PC-9 (cell line): Measurements from ENCODE around the gene ZKSCAN8. TPM values are rescaled to one million over a fixed set of nuclear protein-coding genes. Genes with fewer than 3 reads are reported as not detected.

Source experiments
- BruUV-seq: library from RNA; stranded (reverse); fragments of 400-500 nt; replicated peaks from 2 replicates; lab custom pipeline; 2021; lab: Mats Ljungman, UMichigan
- CTCF ChIA-PET: fragments of 300-600 bp; sonication (Branson Sonifier 250); formaldehyde crosslinking; loops from one replicate; lab custom pipeline; 2022; ENCODE audit warnings: antibody characterized with exemption; lab: Charles Lee
- POLR2A ChIA-PET: fragments of 300-600 bp; sonication (Branson Sonifier 250); formaldehyde crosslinking; loops from one replicate; lab custom pipeline; 2022; ENCODE audit warnings: antibody characterized with exemption; ENCODE audit not compliant: unreplicated experiment; lab: Charles Lee
- DNase-seq, 2 experiments: peaks; one replicate each; pipeline versions ENCODE4 v3.0.0 to v3.0.0-alpha.2; 2015 to 2022; ENCODE audit warnings: mixed read lengths in 1 of 2
- H2AFZ ChIP-seq: fragments of 200-600 bp; sonication (generic); 2 replicates; pipeline ENCODE4 v1.8.1; 2017; ENCODE audit warnings: antibody characterized with exemption
- H3F3A ChIP-seq: fragments of 200-600 bp; sonication (generic); 2 replicates; pipeline ENCODE4 v1.8.1; 2017; ENCODE audit warnings: antibody characterized with exemption, mild to moderate bottlenecking, low read depth; ENCODE audit not compliant: insufficient read depth
- H3K27ac ChIP-seq: fragments of 200-600 bp; sonication (generic); 2 replicates; pipeline ENCODE4 v1.6.1; 2016; ENCODE audit warnings: mixed run types
- H3K27me3 ChIP-seq: fragments of 200-600 bp; sonication (generic); 2 replicates; pipeline ENCODE4 v1.6.1; 2016; ENCODE audit warnings: low read depth, mixed run types; ENCODE audit not compliant: insufficient read depth
- H3K36me3 ChIP-seq: fragments of 200-600 bp; sonication (generic); 2 replicates; pipeline ENCODE4 v1.6.1; 2016; ENCODE audit warnings: low read depth, mixed run types
- H3K4me1 ChIP-seq: fragments of 200-600 bp; sonication (generic); replicated peaks from 2 replicates; pipeline ENCODE4 v1.6.1; 2016; ENCODE audit warnings: mixed run types; ENCODE audit not compliant: insufficient read depth
- H3K4me2 ChIP-seq: fragments of 200-600 bp; sonication (generic); 2 replicates; pipeline ENCODE4 v1.6.1; 2017; ENCODE audit warnings: mixed run types
- H3K4me3 ChIP-seq: fragments of 200-600 bp; sonication (generic); 2 replicates; pipeline ENCODE4 v1.6.1; 2016; ENCODE audit warnings: mixed run types
- H3K79me2 ChIP-seq: fragments of 200-600 bp; sonication (generic); 2 replicates; pipeline ENCODE4 v1.6.1; 2017; ENCODE audit warnings: low read depth, mixed run types
- H3K9me2 ChIP-seq: fragments of 200-600 bp; sonication (generic); 2 replicates; pipeline ENCODE4 v1.8.1; 2017; ENCODE audit warnings: mild to moderate bottlenecking; ENCODE audit not compliant: insufficient read depth
- H3K9me3 ChIP-seq: fragments of 200-600 bp; sonication (generic); 2 replicates; pipeline ENCODE4 v1.8.1; 2016; ENCODE audit warnings: low read depth; ENCODE audit not compliant: insufficient read depth
- H4K20me1 ChIP-seq: fragments of 200-600 bp; sonication (generic); 2 replicates; pipeline ENCODE4 v1.8.1; 2017; ENCODE audit not compliant: insufficient read depth
- CTCF ChIP-seq: fragments of 200-600 bp; sonication (generic); conservative IDR thresholded peaks from 2 replicates; pipeline ENCODE4 v1.6.1; 2017; ENCODE audit warnings: mixed run types, antibody characterized with exemption, mild to moderate bottlenecking, moderate library complexity
- EZH2 ChIP-seq: fragments of 200-600 bp; sonication (generic); IDR thresholded peaks from 2 replicates; pipeline ENCODE4 v1.8.0; 2017; ENCODE audit warnings: antibody characterized with exemption, low read depth
- intact Hi-C: fragments of 100-400 bp; cut with micrococcal nuclease; formaldehyde crosslinking; loops from one replicate; pipeline ENCODE4 v1.10.0; 2022; ENCODE audit not compliant: unreplicated experiment
- total RNA-seq: library from RNA; stranded (reverse); gene quantifications from 2 replicates; pipeline ENCODE4 v1.2.3, GENCODE V29; 2021

Gene ZKSCAN8
- total RNA-seq, 1 experiment from 2014 or later, result 31.5 TPM

- no peak overlapping the region for H3K4me2 ChIP-seq
- H3K4me1 ChIP-seq, result no peaks in the 10 kb centered on the region
- no peaks in the 10 kb centered on the region for H4K20me1 ChIP-seq
- H3K36me3 ChIP-seq, result no peaks in the 10 kb centered on the region; the same call in 1 of the 2 replicates
- no peak for TF ChIP-seq EZH2
- no peak for TF ChIP-seq CTCF
- H3F3A ChIP-seq, result no peaks in the 10 kb centered on the region
- no peaks in the 10 kb centered on the region; the same call in 1 of the 2 replicates for H3K9me3 ChIP-seq
- BruUV-seq, result no TSS peak
- POLR2A ChIA-PET, result no interaction called here
- no peak overlapping the region for H3K27ac ChIP-seq
- DNase-seq, result no peak
- intact Hi-C loops, result no loop called here
- H3K27me3 ChIP-seq, result no peaks in the 10 kb centered on the region
- H3K4me3 ChIP-seq, result no peak overlapping the region
- no peak overlapping the region for H2AFZ ChIP-seq
- H3K79me2 ChIP-seq, result no peaks in the 10 kb centered on the region
- H3K9me2 ChIP-seq, result no peaks in the 10 kb centered on the region
- CTCF ChIA-PET, result no interaction called here
Observed at GRCh38 chr6:28115799-28116198, 25.9 kb upstream of the ZKSCAN8 start.

GRCh38 chr6:28117386-28118050 lies 24.2 kb upstream of the ZKSCAN8 start:
- no peak for DNase-seq
- BruUV-seq, result no TSS peak
- TF ChIP-seq EZH2, result no peak
- TF ChIP-seq CTCF, result no peak
- no peaks in the 10 kb centered on the region for H4K20me1 ChIP-seq
- no peaks in the 10 kb centered on the region; the same call in 1 of the 2 replicates for H3K9me3 ChIP-seq
- no peak overlapping the region for H3K4me3 ChIP-seq
- H3K27me3 ChIP-seq, result no peaks in the 10 kb centered on the region
- ChIA-PET CTCF (interaction anchor here (0.6 kb wide), 1 partner anchor 14 kb away, joined by 3 read pairs; no protein-coding TSS in a partner anchor), POLR2A (interaction anchor here (0.7 kb wide), 2 partner anchors 181 to 282 kb away, joined by 3 to 8 read pairs; no protein-coding TSS in a partner anchor)
- H3K27ac ChIP-seq, result no peak overlapping the region
- H2AFZ ChIP-seq, result no peak overlapping the region
- H3K36me3 ChIP-seq, result no peaks in the 10 kb centered on the region; the same call in 1 of the 2 replicates
- no peaks in the 10 kb centered on the region for H3K79me2 ChIP-seq
- H3F3A ChIP-seq, result no peaks in the 10 kb centered on the region
- intact Hi-C loops, result no loop called here
- H3K4me1 ChIP-seq, result no peaks in the 10 kb centered on the region
- no peak overlapping the region for H3K4me2 ChIP-seq
- H3K9me2 ChIP-seq, result no peaks in the 10 kb centered on the region

GRCh38 chr6:28118217-28118616 lies 23.5 kb upstream of the ZKSCAN8 start:
- no peak overlapping the region for H3K4me3 ChIP-seq
- no TSS peak for BruUV-seq
- H3K27ac ChIP-seq, result no peak overlapping the region
- CTCF ChIA-PET, result no interaction called here
- H3K4me1 ChIP-seq, result no peaks in the 10 kb centered on the region
- no peak for DNase-seq
- POLR2A ChIA-PET, result interaction anchor here (0.7 kb wide), 1 partner anchor 181 kb away, joined by 3 read pairs; no protein-coding TSS in a partner anchor
- no peaks in the 10 kb centered on the region; the same call in 1 of the 2 replicates for H3K36me3 ChIP-seq
- TF ChIP-seq CTCF (no peak), EZH2 (no peak)
- no peaks in the 10 kb centered on the region; the same call in 1 of the 2 replicates for H3K9me3 ChIP-seq
- no peak overlapping the region for H2AFZ ChIP-seq
- no peaks in the 10 kb centered on the region for H3K9me2 ChIP-seq
- intact Hi-C loops, result no loop called here
- H3K79me2 ChIP-seq, result no peaks in the 10 kb centered on the region
- H3K4me2 ChIP-seq, result no peak overlapping the region
- H3F3A ChIP-seq, result no peaks in the 10 kb centered on the region
- H4K20me1 ChIP-seq, result no peaks in the 10 kb centered on the region
- H3K27me3 ChIP-seq, result no peaks in the 10 kb centered on the region
